Testis (tissue), 2 donors: ENCODE data around the gene RDH11.

Source experiments
- POLR2A ChIP-seq: fragments of 450-650 bp; IDR thresholded peaks from one replicate; pipeline ENCODE4 v1.6.1; 2017; ENCODE audit warnings: antibody characterized with exemption, mild to moderate bottlenecking, moderate library complexity
- TF ChIP-seq, protein P1 (sequence below), 3 experiments: fragments of 450-650 bp in 2 of 3; fragments of 200-600 bp in 1 of 3; sonication (generic) in 1 of 3; IDR thresholded peaks; one replicate each; pipeline ENCODE4 v1.5.1; 2016 to 2019; ENCODE audit warnings: antibody characterized with exemption in 3 of 3, mild to moderate bottlenecking in 2 of 3, moderate library complexity in 1 of 3

DNA sequence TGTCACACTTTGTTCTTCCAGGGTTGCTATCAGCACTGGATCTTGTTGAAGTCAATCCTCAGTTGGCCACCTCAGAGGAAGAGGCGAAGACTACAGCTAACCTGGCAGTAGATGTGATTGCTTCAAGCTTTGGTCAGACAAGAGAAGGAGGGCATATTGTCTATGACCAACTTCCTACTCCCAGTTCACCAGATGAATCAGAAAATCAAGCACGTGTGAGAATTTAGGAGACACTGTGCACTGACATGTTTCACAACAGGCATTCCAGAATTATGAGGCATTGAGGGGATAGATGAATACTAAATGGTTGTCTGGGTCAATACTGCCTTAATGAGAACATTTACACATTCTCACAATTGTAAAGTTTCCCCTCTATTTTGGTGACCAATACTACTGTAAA lies 44.9 kb downstream of the RDH11 start:
- TF ChIP-seq, protein P1, sequence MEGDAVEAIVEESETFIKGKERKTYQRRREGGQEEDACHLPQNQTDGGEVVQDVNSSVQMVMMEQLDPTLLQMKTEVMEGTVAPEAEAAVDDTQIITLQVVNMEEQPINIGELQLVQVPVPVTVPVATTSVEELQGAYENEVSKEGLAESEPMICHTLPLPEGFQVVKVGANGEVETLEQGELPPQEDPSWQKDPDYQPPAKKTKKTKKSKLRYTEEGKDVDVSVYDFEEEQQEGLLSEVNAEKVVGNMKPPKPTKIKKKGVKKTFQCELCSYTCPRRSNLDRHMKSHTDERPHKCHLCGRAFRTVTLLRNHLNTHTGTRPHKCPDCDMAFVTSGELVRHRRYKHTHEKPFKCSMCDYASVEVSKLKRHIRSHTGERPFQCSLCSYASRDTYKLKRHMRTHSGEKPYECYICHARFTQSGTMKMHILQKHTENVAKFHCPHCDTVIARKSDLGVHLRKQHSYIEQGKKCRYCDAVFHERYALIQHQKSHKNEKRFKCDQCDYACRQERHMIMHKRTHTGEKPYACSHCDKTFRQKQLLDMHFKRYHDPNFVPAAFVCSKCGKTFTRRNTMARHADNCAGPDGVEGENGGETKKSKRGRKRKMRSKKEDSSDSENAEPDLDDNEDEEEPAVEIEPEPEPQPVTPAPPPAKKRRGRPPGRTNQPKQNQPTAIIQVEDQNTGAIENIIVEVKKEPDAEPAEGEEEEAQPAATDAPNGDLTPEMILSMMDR (IDR thresholded peaks at IDR 0.05) = no peak
- no peak for TF ChIP-seq POLR2A
